SU-DHL-6 (cell line): ENCODE data around the gene ATP10D.

Experiments used
- H2AFZ ChIP-seq: fragments of 200-600 bp; sonication (generic); 2 replicates; pipeline ENCODE4 v1.6.1; 2014; ENCODE audit warnings: low read depth, mild to moderate bottlenecking, moderate library complexity, mixed read lengths, antibody characterized with exemption, low read length; ENCODE audit not compliant: severe bottlenecking
- H3F3A ChIP-seq: fragments of 200-600 bp; shearing (Covaris generic); 2 replicates; pipeline ENCODE4 v1.6.0; 2016; ENCODE audit warnings: antibody characterized with exemption, mild to moderate bottlenecking; ENCODE audit not compliant: insufficient read depth
- H3K27ac ChIP-seq: fragments of 200-600 bp; sonication (generic); 2 replicates; pipeline ENCODE4 v1.5.1; 2016; ENCODE audit warnings: low read depth, mild to moderate bottlenecking, low read length, moderate library complexity, mixed read lengths
- H3K27me3 ChIP-seq: fragments of 200-600 bp; sonication (generic), shearing (Covaris generic); 2 replicates; pipeline ENCODE4 v1.6.0; 2014; ENCODE audit warnings: mild to moderate bottlenecking, low read length
- H3K36me3 ChIP-seq: fragments of 200-600 bp; sonication (generic); 2 replicates; pipeline ENCODE4 v1.6.1; 2014; ENCODE audit warnings: mild to moderate bottlenecking, low read length, mixed read lengths
- H3K4me2 ChIP-seq: fragments of 300-600, 200-600 bp; shearing (Covaris generic), sonication (generic); 2 replicates; pipeline ENCODE4 v1.6.0; 2014; ENCODE audit warnings: low read length, low read depth, mild to moderate bottlenecking; ENCODE audit not compliant: poor library complexity, severe bottlenecking
- H3K4me3 ChIP-seq: fragments of 200-600 bp; sonication (generic); 2 replicates; pipeline ENCODE4 v1.5.1; 2014; ENCODE audit warnings: antibody characterized with exemption, low read length, mild to moderate bottlenecking, mixed read lengths; ENCODE audit not compliant: insufficient read depth, poor library complexity, severe bottlenecking
- H3K79me2 ChIP-seq: fragments of 200-600 bp; sonication (generic); 2 replicates; pipeline ENCODE4 v1.6.1; 2014; ENCODE audit warnings: mild to moderate bottlenecking, low read length, moderate library complexity; ENCODE audit not compliant: insufficient read depth
- H3K9ac ChIP-seq: fragments of 200-600 bp; sonication (generic); 2 replicates; pipeline ENCODE4 v1.7.0; 2014; ENCODE audit warnings: mild to moderate bottlenecking, low read length
- H3K9me2 ChIP-seq: fragments of 200-600 bp; sonication (generic); replicated peaks from 2 replicates; pipeline ENCODE4 v1.6.1; 2014; ENCODE audit warnings: low read length; ENCODE audit not compliant: insufficient read depth
- H3K9me3 ChIP-seq: fragments of 200-600 bp; sonication (generic); 2 replicates; pipeline ENCODE4 v1.6.1; 2014; ENCODE audit warnings: low read length, mixed read lengths; ENCODE audit not compliant: insufficient read depth
- H4K20me1 ChIP-seq: fragments of 200-600 bp; sonication (generic); 2 replicates; pipeline ENCODE4 v1.6.1; 2014; ENCODE audit warnings: low read depth, mild to moderate bottlenecking, antibody characterized with exemption, low read length, moderate library complexity, mixed read lengths
- CTCF ChIP-seq: fragments of 200-600 bp; sonication (generic); IDR thresholded peaks from one replicate; pipeline ENCODE4 v1.5.1; 2017; ENCODE audit warnings: antibody characterized with exemption, mild to moderate bottlenecking, low read length, moderate library complexity; ENCODE audit not compliant: insufficient read depth, poor library complexity, severe bottlenecking
- EZH2phosphoT487 ChIP-seq: fragments of 200-600 bp; sonication (generic), shearing (Covaris generic); conservative IDR thresholded peaks from 2 replicates; pipeline ENCODE4 v1.6.1; 2018; ENCODE audit warnings: mild to moderate bottlenecking, antibody characterized with exemption, low read length, moderate library complexity, mixed read lengths

Gene ATP10D

GRCh38 chr4:47465004-47465403, 20.1 kb upstream of the ATP10D start:
- no peaks in the 10 kb centered on the region for H4K20me1 ChIP-seq
- H3K79me2 ChIP-seq = peaks cover 23% of the 10 kb centered on the region
- peak overlapping the region; percentile 95 for H2AFZ ChIP-seq
- no peak for TF ChIP-seq EZH2phosphoT487
- no peak for TF ChIP-seq CTCF
- no peak overlapping the region for H3K4me3 ChIP-seq
- peak overlapping the region; percentile 56 for H3K27ac ChIP-seq
- H3K9me2 ChIP-seq = no peaks in the 10 kb centered on the region
- H3K4me2 ChIP-seq = peak overlapping the region; percentile 95
- no peaks in the 10 kb centered on the region for H3K36me3 ChIP-seq
- no peaks in the 10 kb centered on the region for H3K27me3 ChIP-seq
- no peaks in the 10 kb centered on the region for H3K9me3 ChIP-seq
- peaks cover 11% of the 10 kb centered on the region for H3F3A ChIP-seq
- no peak overlapping the region for H3K9ac ChIP-seq

- Histone ChIP-seq H3K27ac (no peak overlapping the region), H3K4me2 (no peak overlapping the region)
- TF ChIP-seq CTCF (no peak), EZH2phosphoT487 (no peak)
Observed at GRCh38 chr4:47466056-47466785, 18.9 kb upstream of the ATP10D start.

GRCh38 chr4:47468706-47469365, 16.2 kb upstream of the ATP10D start:
- H3K27me3 ChIP-seq = no peaks in the 10 kb centered on the region
- no peak for TF ChIP-seq CTCF
- no peak for TF ChIP-seq EZH2phosphoT487
- no peak overlapping the region for H3K4me2 ChIP-seq
- H3K27ac ChIP-seq = no peak overlapping the region
- H3F3A ChIP-seq = peaks cover 11% of the 10 kb centered on the region
- no peak overlapping the region for H3K4me3 ChIP-seq
- no peaks in the 10 kb centered on the region for H3K36me3 ChIP-seq
- H2AFZ ChIP-seq = no peak overlapping the region
- H3K9ac ChIP-seq = no peak overlapping the region
- H3K9me2 ChIP-seq = no peaks in the 10 kb centered on the region
- H3K79me2 ChIP-seq = no peaks in the 10 kb centered on the region
- H3K9me3 ChIP-seq = no peaks in the 10 kb centered on the region
- no peaks in the 10 kb centered on the region for H4K20me1 ChIP-seq

More at GRCh38 chr4:47466056-47466785, 18.9 kb upstream of the ATP10D start:
- peaks cover 11% of the 10 kb centered on the region for H3F3A ChIP-seq
- no peaks in the 10 kb centered on the region for H3K27me3 ChIP-seq
- no peak overlapping the region for H3K4me3 ChIP-seq
- H3K9me2 ChIP-seq = no peaks in the 10 kb centered on the region
- H3K9ac ChIP-seq = no peak overlapping the region
- H2AFZ ChIP-seq = peak overlapping the region; percentile 16
- no peaks in the 10 kb centered on the region for H3K36me3 ChIP-seq
- peaks cover 19% of the 10 kb centered on the region for H3K79me2 ChIP-seq
- H3K9me3 ChIP-seq = no peaks in the 10 kb centered on the region
- H4K20me1 ChIP-seq = no peaks in the 10 kb centered on the region
